A673 (cell line): Measurements from ENCODE around the gene TNFSF12.

Experiments used
- CTCF ChIP-seq: fragments of 300-800, 200-600 bp; sonication (generic); conservative IDR thresholded peaks from 2 replicates; pipeline ENCODE4 v1.5.1; 2017; ENCODE audit warnings: low read depth, mild to moderate bottlenecking, antibody characterized with exemption, low read length, moderate library complexity, mixed read lengths
- EZH2 ChIP-seq: fragments of 200-600 bp; sonication (generic); IDR thresholded peaks from 2 replicates; pipeline ENCODE4 v1.6.1; 2017; ENCODE audit warnings: borderline replicate concordance, low read depth, mild to moderate bottlenecking, mixed read lengths, antibody characterized with exemption, low read length; ENCODE audit not compliant: poor library complexity, severe bottlenecking

GRCh38 chr17:7508145-7508544, 40.7 kb upstream of the TNFSF12 start:
- TF ChIP-seq CTCF: no peak
- no peak for TF ChIP-seq EZH2
